OCI-LY7 (cell line): ENCODE data around the gene ZNF22.

Source experiments
- CTCF ChIP-seq: fragments of 200-600 bp; sonication (generic); conservative IDR thresholded peaks from 2 replicates; pipeline ENCODE4 v1.5.1; 2014; ENCODE audit warnings: mild to moderate bottlenecking, antibody characterized with exemption, low read length, moderate library complexity, mixed read lengths
- EZH2phosphoT487 ChIP-seq: fragments of 200-600 bp; sonication (generic); IDR thresholded peaks from 2 replicates; pipeline ENCODE4 v1.6.1; 2018; ENCODE audit warnings: low read depth, borderline replicate concordance, mild to moderate bottlenecking, mixed run types, antibody characterized with exemption, low read length, moderate library complexity, mixed read lengths

DNA sequence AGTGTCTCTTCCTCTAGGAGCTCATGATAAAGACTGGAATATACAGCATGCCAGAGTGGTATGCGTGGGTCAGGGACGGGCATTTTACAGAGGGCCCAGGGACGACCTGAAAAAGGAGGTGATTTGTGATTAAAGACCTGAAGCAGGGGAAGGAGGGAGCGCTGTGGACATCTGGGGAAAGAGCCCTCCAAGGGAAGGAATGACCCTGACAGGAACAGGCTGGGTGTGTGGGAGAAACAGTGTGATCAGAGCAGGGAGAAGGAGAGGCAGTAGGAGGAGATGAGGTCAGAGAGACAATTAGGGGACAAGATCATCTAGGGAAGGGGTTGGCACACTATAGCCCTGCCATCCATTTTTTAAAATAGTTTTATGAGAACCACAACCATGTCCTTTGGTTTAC is 44.5 kb upstream of the ZNF22 start:
- no peak for TF ChIP-seq CTCF
- no peak for TF ChIP-seq EZH2phosphoT487
